ENCODE measurements around the gene RAD52.

RAD52 gene

DNA sequence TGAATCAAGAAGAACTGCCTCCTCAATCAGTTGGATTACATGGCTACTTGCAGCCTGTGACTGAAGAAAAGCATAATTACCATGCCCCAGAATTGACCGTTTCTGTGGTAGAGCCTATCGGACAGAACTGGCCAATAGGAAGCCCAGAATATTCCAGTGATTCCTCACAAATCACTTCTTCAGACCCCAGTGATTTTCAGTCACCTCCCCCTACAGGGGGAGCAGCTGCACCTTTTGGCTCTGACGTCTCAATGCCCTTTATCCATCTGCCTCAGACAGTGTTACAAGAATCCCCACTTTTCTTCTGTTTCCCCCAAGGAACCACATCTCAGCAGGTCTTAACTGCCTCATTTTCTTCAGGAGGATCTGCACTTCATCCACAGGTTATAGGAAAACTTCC, 80.8 kb downstream of the RAD52 start:
- DNase-seq (ENCODE audit: low read depth) = no peak

DNA sequence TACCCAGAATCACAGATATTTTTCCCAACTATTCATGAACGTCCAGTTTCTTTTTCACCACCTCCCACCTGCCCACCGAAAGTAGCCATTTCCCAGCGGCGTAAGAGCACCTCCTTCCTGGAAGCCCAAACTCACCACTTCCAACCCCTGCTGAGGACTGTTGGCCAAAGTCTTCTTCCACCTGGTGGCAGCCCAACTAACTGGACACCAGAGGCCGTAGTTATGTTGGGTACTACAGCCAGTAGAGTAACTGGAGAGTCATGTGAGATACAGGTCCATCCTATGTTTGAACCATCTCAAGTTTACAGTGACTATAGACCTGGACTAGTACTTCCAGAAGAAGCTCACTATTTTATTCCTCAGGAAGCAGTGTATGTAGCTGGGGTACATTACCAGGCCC, 81.6 kb downstream of the RAD52 start:
- no peak for DNase-seq (ENCODE audit: low read depth)

DNA sequence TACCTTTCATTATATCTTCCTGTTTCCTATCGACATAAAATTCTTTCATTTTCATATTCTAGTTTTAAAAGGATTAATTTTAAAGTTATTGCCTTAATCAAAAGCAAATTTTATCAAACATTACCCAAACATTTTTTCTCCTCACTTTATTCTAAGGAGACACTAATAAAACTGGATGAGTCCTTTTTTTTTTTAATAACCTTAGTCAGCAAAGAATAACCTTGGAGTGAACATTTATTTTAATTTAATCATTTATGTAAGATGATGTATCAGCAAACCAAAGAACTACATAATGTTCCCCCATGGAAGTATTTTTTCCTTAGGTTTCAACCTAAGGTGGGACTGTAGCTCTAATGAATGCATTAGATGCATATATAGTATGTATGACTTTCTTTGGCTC, 83.9 kb downstream of the RAD52 start:
- no peak for DNase-seq (ENCODE audit: low read depth)

DNA sequence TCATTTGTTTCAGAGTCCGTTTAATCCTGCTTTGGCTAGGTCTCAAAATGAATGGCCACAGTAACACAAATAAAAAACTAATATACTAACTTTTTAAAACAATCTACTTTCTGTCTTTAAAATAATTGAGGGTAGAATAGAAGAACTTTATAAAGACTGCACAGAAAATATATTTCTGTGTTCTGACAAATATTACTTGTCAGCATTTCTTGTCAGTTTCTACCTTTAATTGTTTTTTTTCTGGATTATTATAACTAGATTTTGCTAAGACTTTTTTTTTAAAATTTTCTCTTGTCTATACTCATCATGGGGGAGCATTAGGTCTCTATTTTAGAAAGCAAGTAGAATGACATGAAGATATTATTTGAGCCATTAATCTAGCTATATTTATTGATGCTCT, 86.2 kb downstream of the RAD52 start:
- no peak for DNase-seq (ENCODE audit: low read depth)

DNA sequence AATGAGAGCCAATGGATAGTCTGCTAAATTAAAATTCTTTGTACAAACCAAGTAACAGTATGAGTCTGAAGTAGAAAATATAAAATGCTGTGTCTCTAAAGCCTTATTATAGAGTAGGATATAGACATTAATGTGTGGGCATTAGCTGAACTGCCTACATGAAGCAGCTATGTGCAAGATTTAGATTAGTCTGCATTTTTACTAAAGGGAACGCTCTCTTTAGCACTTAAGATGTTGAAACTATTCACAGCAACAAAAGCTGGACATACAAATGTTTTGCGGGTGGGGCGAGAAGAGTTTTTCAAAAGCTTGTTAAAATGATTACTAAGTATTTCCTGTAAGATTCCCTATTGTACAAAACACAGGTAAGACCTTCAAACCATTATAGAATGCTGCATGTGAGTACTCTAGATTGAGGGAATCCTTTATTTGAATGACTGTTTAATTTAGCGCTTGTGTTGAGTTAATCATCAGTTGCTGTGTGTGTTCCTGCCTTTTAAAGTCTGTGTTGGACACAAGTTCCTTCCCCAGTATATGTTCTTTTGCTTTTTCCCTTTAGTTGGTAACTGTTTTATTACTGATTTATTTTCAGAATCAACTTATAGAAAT, 87.1 kb downstream of the RAD52 start:
- DNase-seq (ENCODE audit: low read depth) = no peak
